GM23338 (cell line): Measurements from ENCODE around the gene ATP10A. TPM values are rescaled to one million over a fixed set of nuclear protein-coding genes. Genes with fewer than 3 reads are reported as not detected.

Experiments
- ATAC-seq: fragments of 200-7000 bp; cut with Tn5 transposase; 3 replicates; pipeline ENCODE4 v1.9.1; 2020
- DNase-seq: peaks from one replicate; pipeline ENCODE4 v3.0.0-alpha.2; 2015; ENCODE audit warnings: low spot score
- H2AFZ ChIP-seq: fragments of 200-600 bp; sonication (generic); 2 replicates; pipeline ENCODE4 v1.8.0; 2016; ENCODE audit warnings: antibody characterized with exemption, mild to moderate bottlenecking, moderate library complexity
- H3F3A ChIP-seq: fragments of 200-600 bp; sonication (generic); replicated peaks from 2 replicates; pipeline ENCODE4 v1.8.0; 2017; ENCODE audit warnings: antibody characterized with exemption, mixed run types, low read depth
- H3K27ac ChIP-seq: fragments of 200-600 bp; sonication (generic); 2 replicates; pipeline ENCODE4 v1.6.1; 2016; ENCODE audit warnings: low read depth
- H3K27me3 ChIP-seq: fragments of 200-600 bp; sonication (generic); 2 replicates; pipeline ENCODE4 v1.8.0; 2016; ENCODE audit warnings: mild to moderate bottlenecking, mixed run types, moderate library complexity; ENCODE audit not compliant: insufficient read depth
- H3K36me3 ChIP-seq: fragments of 200-600 bp; sonication (generic); 2 replicates; pipeline ENCODE4 v1.8.0; 2016; ENCODE audit warnings: mild to moderate bottlenecking; ENCODE audit not compliant: insufficient read depth
- H3K4me1 ChIP-seq: fragments of 200-600 bp; sonication (generic); 2 replicates; pipeline ENCODE4 v1.8.0; 2016; ENCODE audit warnings: mild to moderate bottlenecking, moderate library complexity; ENCODE audit not compliant: insufficient read depth
- H3K4me2 ChIP-seq: fragments of 200-600 bp; sonication (generic); 2 replicates; pipeline ENCODE4 v1.7.1; 2017; ENCODE audit warnings: mixed run types
- H3K4me3 ChIP-seq: fragments of 200-600 bp; sonication (generic); 2 replicates; pipeline ENCODE4 v1.6.1; 2016; ENCODE audit warnings: mixed run types
- H3K79me2 ChIP-seq: fragments of 200-600 bp; sonication (generic); replicated peaks from 2 replicates; pipeline ENCODE4 v1.8.0; 2017; ENCODE audit warnings: mild to moderate bottlenecking; ENCODE audit not compliant: insufficient read depth
- H3K9me2 ChIP-seq: fragments of 200-600 bp; sonication (generic); 2 replicates; pipeline ENCODE4 v1.8.0; 2017; ENCODE audit not compliant: insufficient read depth
- H4K20me1 ChIP-seq: fragments of 200-600 bp; sonication (generic); replicated peaks from 2 replicates; pipeline ENCODE4 v1.8.0; 2017; ENCODE audit warnings: mild to moderate bottlenecking; ENCODE audit not compliant: insufficient read depth
- H3K27ac Mint-ChIP-seq: 2 replicates; pipeline ENCODE4 v1.8.0; 2020; ENCODE audit warnings: inconsistent platforms, mild to moderate bottlenecking, moderate library complexity, mixed read lengths
- H3K27me3 Mint-ChIP-seq: 3 replicates; pipeline ENCODE4 v1.8.0; 2022; ENCODE audit warnings: low read depth, mild to moderate bottlenecking, moderate library complexity, mixed read lengths, inconsistent platforms; ENCODE audit not compliant: insufficient read depth, poor library complexity
- H3K36me3 Mint-ChIP-seq: 3 replicates; pipeline ENCODE4 v1.8.0; 2021; ENCODE audit warnings: low read depth, mild to moderate bottlenecking, inconsistent platforms, moderate library complexity, mixed read lengths
- H3K4me1 Mint-ChIP-seq: 3 replicates; pipeline ENCODE4 v1.8.0; 2020; ENCODE audit warnings: mild to moderate bottlenecking, inconsistent platforms, mixed read lengths
- H3K4me3 Mint-ChIP-seq: 3 replicates; pipeline ENCODE4 v1.8.0; 2021; ENCODE audit warnings: moderate library complexity, mild to moderate bottlenecking, inconsistent platforms, mixed read lengths
- H3K9me3 Mint-ChIP-seq: 3 replicates; pipeline ENCODE4 v1.8.0; 2020; ENCODE audit warnings: moderate library complexity, mild to moderate bottlenecking, inconsistent platforms, mixed read lengths
- EZH2 ChIP-seq: fragments of 200-600 bp; sonication (generic); IDR thresholded peaks from one replicate; pipeline ENCODE4 v1.8.0; 2017; ENCODE audit warnings: antibody characterized with exemption, mild to moderate bottlenecking, low read depth; ENCODE audit not compliant: unreplicated experiment
- EZH2phosphoT487 ChIP-seq: fragments of 200-600 bp; sonication (generic); IDR thresholded peaks from one replicate; pipeline ENCODE4 v1.8.1; 2018; ENCODE audit warnings: antibody characterized with exemption; ENCODE audit not compliant: unreplicated experiment
- JUNB ChIP-seq: IDR thresholded peaks from one replicate; pipeline ENCODE4 v1.6.1; 2016; ENCODE audit warnings: antibody characterized with exemption; ENCODE audit not compliant: unreplicated experiment
- NANOG ChIP-seq: IDR thresholded peaks from 2 replicates; pipeline ENCODE4 v1.6.1; 2016; ENCODE audit warnings: antibody characterized with exemption, borderline replicate concordance
- POLR2AphosphoS5 ChIP-seq: IDR thresholded peaks from 2 replicates; pipeline ENCODE4 v1.6.1; 2016; ENCODE audit warnings: antibody characterized with exemption, low read depth
- STAT1 ChIP-seq: IDR thresholded peaks from one replicate; pipeline ENCODE4 v1.6.1; 2016; ENCODE audit warnings: antibody characterized with exemption; ENCODE audit not compliant: unreplicated experiment
- ZNF114 ChIP-seq: fragments of 250-450 bp; sonication (Bioruptor Pico); IDR thresholded peaks from 2 replicates; pipeline ENCODE4 v1.5.0; 2020; ENCODE audit warnings: mild to moderate bottlenecking, moderate library complexity
- polyA plus RNA-seq: library from polyadenylated mRNA; unstranded; fragments of >200 nt; fragmentation: Nextera tagmentation; extraction: Ambion mirVana; gene quantifications from 2 replicates; pipeline ENCODE4 v1.2.1, GENCODE V29; 2016
- total RNA-seq: library from RNA; depleted of rRNA; stranded (reverse); fragments of >200 nt; shearing (Covaris generic); gene quantifications from 2 replicates; pipeline ENCODE4 v1.2.3, GENCODE V29; 2014
- TF ChIP-seq, protein P1 (sequence below): fragments of 250-450 bp; sonication (Bioruptor Pico); IDR thresholded peaks from 2 replicates; pipeline ENCODE4 v1.5.0; 2020; ENCODE audit warnings: mild to moderate bottlenecking, moderate library complexity
- TF ChIP-seq, protein P2 (sequence below): IDR thresholded peaks from one replicate; pipeline ENCODE4 v1.6.1; 2018; ENCODE audit warnings: antibody characterized with exemption; ENCODE audit not compliant: unreplicated experiment
- TF ChIP-seq, protein P3 (sequence below), 2 experiments: fragments of 200-600 bp in 1 of 2; sonication (generic) in 1 of 2; conservative IDR thresholded peaks; 2 replicates each; pipeline versions ENCODE4 v1.5.1 to v1.6.1; 2016 to 2017; ENCODE audit warnings: antibody characterized with exemption in 2 of 2, low read depth in 2 of 2, mild to moderate bottlenecking in 2 of 2, moderate library complexity in 1 of 2

The ATP10A gene
- total and polyA plus RNA-seq, 2 experiments from 2014 or later: 0.36 to 5.6 TPM

DNA sequence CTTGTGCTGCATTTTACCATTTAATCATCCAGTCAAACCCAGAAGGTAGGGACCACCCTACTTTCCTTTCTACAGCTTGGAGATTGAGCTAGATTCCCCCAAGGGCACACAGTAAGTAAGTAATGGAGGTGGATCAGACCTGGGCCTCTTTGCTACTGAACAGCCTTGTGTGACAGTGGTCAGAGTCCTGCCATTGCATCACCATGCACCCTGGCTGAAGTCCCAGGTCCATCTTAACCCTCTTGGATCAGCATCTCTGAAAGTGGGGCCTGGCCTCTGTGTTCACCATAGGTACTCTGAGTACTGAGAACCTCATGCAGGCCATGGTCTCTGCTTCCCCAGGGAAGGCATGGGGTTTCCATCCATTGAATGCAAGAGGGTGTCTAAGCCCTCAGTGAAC, 34.5 kb upstream of the ATP10A start:
- Mint-ChIP-seq H3K4me3 (no peak overlapping the region), H3K27me3 (no peaks in the 10 kb centered on the region), H3K27ac (no peak overlapping the region), H3K36me3 (no peaks in the 10 kb centered on the region), H3K4me1 (peaks cover 4% of the 10 kb centered on the region; the same call in 2 of the 3 replicates), H3K9me3 (no peaks in the 10 kb centered on the region)
- H3K36me3 ChIP-seq: no peaks in the 10 kb centered on the region
- no peak overlapping the region for H3K4me3 ChIP-seq
- H3K27me3 ChIP-seq: no peaks in the 10 kb centered on the region
- H3K4me1 ChIP-seq: no peaks in the 10 kb centered on the region
- no peak overlapping the region for H2AFZ ChIP-seq
- TF ChIP-seq JUNB (no peak), STAT1 (no peak), NANOG (no peak), POLR2AphosphoS5 (no peak), EZH2 (no peak), EZH2phosphoT487 (no peak), ZNF114 (CRISPR knock-in tag) (no peak)
- TF ChIP-seq, protein P1, sequence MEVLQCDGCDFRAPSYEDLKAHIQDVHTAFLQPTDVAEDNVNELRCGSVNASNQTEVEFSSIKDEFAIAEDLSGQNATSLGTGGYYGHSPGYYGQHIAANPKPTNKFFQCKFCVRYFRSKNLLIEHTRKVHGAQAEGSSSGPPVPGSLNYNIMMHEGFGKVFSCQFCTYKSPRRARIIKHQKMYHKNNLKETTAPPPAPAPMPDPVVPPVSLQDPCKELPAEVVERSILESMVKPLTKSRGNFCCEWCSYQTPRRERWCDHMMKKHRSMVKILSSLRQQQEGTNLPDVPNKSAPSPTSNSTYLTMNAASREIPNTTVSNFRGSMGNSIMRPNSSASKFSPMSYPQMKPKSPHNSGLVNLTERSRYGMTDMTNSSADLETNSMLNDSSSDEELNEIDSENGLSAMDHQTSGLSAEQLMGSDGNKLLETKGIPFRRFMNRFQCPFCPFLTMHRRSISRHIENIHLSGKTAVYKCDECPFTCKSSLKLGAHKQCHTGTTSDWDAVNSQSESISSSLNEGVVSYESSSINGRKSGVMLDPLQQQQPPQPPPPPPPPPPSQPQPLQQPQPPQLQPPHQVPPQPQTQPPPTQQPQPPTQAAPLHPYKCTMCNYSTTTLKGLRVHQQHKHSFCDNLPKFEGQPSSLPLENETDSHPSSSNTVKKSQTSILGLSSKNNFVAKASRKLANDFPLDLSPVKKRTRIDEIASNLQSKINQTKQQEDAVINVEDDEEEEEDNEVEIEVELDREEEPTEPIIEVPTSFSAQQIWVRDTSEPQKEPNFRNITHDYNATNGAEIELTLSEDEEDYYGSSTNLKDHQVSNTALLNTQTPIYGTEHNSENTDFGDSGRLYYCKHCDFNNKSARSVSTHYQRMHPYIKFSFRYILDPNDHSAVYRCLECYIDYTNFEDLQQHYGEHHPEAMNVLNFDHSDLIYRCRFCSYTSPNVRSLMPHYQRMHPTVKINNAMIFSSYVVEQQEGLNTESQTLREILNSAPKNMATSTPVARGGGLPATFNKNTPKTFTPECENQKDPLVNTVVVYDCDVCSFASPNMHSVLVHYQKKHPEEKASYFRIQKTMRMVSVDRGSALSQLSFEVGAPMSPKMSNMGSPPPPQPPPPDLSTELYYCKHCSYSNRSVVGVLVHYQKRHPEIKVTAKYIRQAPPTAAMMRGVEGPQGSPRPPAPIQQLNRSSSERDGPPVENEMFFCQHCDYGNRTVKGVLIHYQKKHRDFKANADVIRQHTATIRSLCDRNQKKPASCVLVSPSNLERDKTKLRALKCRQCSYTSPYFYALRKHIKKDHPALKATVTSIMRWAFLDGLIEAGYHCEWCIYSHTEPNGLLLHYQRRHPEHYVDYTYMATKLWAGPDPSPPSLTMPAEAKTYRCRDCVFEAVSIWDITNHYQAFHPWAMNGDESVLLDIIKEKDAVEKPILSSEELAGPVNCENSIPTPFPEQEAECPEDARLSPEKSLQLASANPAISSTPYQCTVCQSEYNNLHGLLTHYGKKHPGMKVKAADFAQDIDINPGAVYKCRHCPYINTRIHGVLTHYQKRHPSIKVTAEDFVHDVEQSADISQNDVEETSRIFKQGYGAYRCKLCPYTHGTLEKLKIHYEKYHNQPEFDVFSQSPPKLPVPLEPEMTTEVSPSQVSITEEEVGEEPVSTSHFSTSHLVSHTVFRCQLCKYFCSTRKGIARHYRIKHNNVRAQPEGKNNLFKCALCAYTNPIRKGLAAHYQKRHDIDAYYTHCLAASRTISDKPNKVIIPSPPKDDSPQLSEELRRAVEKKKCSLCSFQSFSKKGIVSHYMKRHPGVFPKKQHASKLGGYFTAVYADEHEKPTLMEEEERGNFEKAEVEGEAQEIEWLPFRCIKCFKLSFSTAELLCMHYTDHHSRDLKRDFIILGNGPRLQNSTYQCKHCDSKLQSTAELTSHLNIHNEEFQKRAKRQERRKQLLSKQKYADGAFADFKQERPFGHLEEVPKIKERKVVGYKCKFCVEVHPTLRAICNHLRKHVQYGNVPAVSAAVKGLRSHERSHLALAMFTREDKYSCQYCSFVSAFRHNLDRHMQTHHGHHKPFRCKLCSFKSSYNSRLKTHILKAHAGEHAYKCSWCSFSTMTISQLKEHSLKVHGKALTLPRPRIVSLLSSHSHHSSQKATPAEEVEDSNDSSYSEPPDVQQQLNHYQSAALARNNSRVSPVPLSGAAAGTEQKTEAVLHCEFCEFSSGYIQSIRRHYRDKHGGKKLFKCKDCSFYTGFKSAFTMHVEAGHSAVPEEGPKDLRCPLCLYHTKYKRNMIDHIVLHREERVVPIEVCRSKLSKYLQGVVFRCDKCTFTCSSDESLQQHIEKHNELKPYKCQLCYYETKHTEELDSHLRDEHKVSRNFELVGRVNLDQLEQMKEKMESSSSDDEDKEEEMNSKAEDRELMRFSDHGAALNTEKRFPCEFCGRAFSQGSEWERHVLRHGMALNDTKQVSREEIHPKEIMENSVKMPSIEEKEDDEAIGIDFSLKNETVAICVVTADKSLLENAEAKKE (CRISPR knock-in tag): no peak
- TF ChIP-seq, protein P2, sequence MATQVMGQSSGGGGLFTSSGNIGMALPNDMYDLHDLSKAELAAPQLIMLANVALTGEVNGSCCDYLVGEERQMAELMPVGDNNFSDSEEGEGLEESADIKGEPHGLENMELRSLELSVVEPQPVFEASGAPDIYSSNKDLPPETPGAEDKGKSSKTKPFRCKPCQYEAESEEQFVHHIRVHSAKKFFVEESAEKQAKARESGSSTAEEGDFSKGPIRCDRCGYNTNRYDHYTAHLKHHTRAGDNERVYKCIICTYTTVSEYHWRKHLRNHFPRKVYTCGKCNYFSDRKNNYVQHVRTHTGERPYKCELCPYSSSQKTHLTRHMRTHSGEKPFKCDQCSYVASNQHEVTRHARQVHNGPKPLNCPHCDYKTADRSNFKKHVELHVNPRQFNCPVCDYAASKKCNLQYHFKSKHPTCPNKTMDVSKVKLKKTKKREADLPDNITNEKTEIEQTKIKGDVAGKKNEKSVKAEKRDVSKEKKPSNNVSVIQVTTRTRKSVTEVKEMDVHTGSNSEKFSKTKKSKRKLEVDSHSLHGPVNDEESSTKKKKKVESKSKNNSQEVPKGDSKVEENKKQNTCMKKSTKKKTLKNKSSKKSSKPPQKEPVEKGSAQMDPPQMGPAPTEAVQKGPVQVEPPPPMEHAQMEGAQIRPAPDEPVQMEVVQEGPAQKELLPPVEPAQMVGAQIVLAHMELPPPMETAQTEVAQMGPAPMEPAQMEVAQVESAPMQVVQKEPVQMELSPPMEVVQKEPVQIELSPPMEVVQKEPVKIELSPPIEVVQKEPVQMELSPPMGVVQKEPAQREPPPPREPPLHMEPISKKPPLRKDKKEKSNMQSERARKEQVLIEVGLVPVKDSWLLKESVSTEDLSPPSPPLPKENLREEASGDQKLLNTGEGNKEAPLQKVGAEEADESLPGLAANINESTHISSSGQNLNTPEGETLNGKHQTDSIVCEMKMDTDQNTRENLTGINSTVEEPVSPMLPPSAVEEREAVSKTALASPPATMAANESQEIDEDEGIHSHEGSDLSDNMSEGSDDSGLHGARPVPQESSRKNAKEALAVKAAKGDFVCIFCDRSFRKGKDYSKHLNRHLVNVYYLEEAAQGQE: no peak
- TF ChIP-seq, protein P3, sequence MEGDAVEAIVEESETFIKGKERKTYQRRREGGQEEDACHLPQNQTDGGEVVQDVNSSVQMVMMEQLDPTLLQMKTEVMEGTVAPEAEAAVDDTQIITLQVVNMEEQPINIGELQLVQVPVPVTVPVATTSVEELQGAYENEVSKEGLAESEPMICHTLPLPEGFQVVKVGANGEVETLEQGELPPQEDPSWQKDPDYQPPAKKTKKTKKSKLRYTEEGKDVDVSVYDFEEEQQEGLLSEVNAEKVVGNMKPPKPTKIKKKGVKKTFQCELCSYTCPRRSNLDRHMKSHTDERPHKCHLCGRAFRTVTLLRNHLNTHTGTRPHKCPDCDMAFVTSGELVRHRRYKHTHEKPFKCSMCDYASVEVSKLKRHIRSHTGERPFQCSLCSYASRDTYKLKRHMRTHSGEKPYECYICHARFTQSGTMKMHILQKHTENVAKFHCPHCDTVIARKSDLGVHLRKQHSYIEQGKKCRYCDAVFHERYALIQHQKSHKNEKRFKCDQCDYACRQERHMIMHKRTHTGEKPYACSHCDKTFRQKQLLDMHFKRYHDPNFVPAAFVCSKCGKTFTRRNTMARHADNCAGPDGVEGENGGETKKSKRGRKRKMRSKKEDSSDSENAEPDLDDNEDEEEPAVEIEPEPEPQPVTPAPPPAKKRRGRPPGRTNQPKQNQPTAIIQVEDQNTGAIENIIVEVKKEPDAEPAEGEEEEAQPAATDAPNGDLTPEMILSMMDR (conservative IDR thresholded peaks at IDR 0.05; ENCODE audit: low read depth in 2 of 2): no peak
- H4K20me1 ChIP-seq: no peaks in the 10 kb centered on the region
- H3K27ac ChIP-seq: no peak overlapping the region
- no peak overlapping the region for H3K4me2 ChIP-seq
- H3K79me2 ChIP-seq: no peaks in the 10 kb centered on the region
- H3K9me2 ChIP-seq: 0 out of 2 replicates have a peak, but pooled peaks cover 5% of the 10 kb centered on the region
- no peak for DNase-seq
- no peak for ATAC-seq
- H3F3A ChIP-seq: no peaks in the 10 kb centered on the region
